NB4 (cell line): Measurements from ENCODE around the gene SEPTIN5.

Experiments used
- CTCF ChIP-seq: IDR thresholded peaks from one replicate; pipeline ENCODE4 v1.5.1; 2012; ENCODE audit warnings: low read depth, low read length
- MAX ChIP-seq: IDR thresholded peaks from 2 replicates; pipeline ENCODE4 v1.6.1; 2011; ENCODE audit warnings: low read depth, low read length
- MYC ChIP-seq: IDR thresholded peaks from 2 replicates; pipeline ENCODE4 v1.6.1; 2011; ENCODE audit warnings: low read depth, low read length
- POLR2A ChIP-seq: IDR thresholded peaks from 2 replicates; pipeline ENCODE4 v1.6.1; 2011; ENCODE audit warnings: mild to moderate bottlenecking; ENCODE audit not compliant: insufficient read length; ENCODE audit errors: extremely low read depth

- TF ChIP-seq CTCF (no peak), POLR2A (peak; percentile 18), MAX (no peak), MYC (no peak)
Measured at GRCh38 chr22:19760058-19760950, 46.0 kb downstream of the SEPTIN5 start, which contains the start of gene TBX1.
